Immature natural killer cell (primary cell): ENCODE measurements around the gene COX20. TPM values are rescaled to one million over a fixed set of nuclear protein-coding genes. Genes with fewer than 3 reads are reported as not detected.
"Not testable (repeated sequence)": the region's sequence is repeated elsewhere in the genome, so short reads cannot be mapped to it uniquely, and the experiment has no call there.

Experiments
- DNase-seq, 3 donors: peaks; one replicate each; pipeline ENCODE4 v3.0.0; 2022; ENCODE audit warnings: mixed read lengths in 1 of 3
- H3K27ac Mint-ChIP-seq, 6 donors: one replicate each; pipeline ENCODE4 v1.8.0; 2020; ENCODE audit warnings: mixed read lengths in 6 of 6, mild to moderate bottlenecking in 5 of 6, inconsistent platforms in 4 of 6, moderate library complexity in 3 of 6
- H3K27me3 Mint-ChIP-seq, 3 donors: one replicate each; pipeline ENCODE4 v1.8.0; 2020 to 2021; ENCODE audit warnings: low read depth in 3 of 3, mild to moderate bottlenecking in 3 of 3, mixed read lengths in 3 of 3, moderate library complexity in 3 of 3, inconsistent platforms in 1 of 3
- H3K36me3 Mint-ChIP-seq, 3 donors: one replicate each; pipeline ENCODE4 v1.8.0; 2020; ENCODE audit warnings: mixed read lengths in 3 of 3, inconsistent platforms in 2 of 3, mild to moderate bottlenecking in 2 of 3
- H3K4me1 Mint-ChIP-seq, 2 donors: one replicate each; pipeline ENCODE4 v1.8.0; 2020; ENCODE audit warnings: inconsistent platforms in 2 of 2, mild to moderate bottlenecking in 2 of 2, mixed read lengths in 2 of 2, moderate library complexity in 1 of 2
- H3K4me3 Mint-ChIP-seq, 5 donors: one replicate each; pipeline ENCODE4 v1.8.0; 2020; ENCODE audit warnings: mild to moderate bottlenecking in 5 of 5, mixed read lengths in 5 of 5, inconsistent platforms in 3 of 5, moderate library complexity in 3 of 5
- H3K9me3 Mint-ChIP-seq, 6 donors: one replicate each; pipeline ENCODE4 v1.8.0; 2020; ENCODE audit warnings: mild to moderate bottlenecking in 6 of 6, mixed read lengths in 6 of 6, inconsistent platforms in 4 of 6, moderate library complexity in 3 of 6
- polyA plus RNA-seq, 3 donors: library from polyadenylated mRNA; unstranded; fragments of 300-500 nt; fragmentation: Illumina TruSeq; gene quantifications; one replicate each; pipeline ENCODE4 v1.2.3, GENCODE V29; 2021

The COX20 gene, protein sequence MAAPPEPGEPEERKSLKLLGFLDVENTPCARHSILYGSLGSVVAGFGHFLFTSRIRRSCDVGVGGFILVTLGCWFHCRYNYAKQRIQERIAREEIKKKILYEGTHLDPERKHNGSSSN
- 10 to 100 TPM; 41.5 to 57.4 (median 43.8) TPM for polyA plus RNA-seq

GRCh38 chr1:244835276-244836134 lies at the start of gene COX20:
TSS of gene COX20 (plus strand) at chr1:244835658. CDS start at chr1:244835715, 57 bp downstream.
- H3K4me1 Mint-ChIP-seq: peaks cover 50 to 55% of the 10 kb centered on the region in 2 donors
- H3K36me3 Mint-ChIP-seq: peaks cover 3 to 13% (median 7%) of the 10 kb centered on the region in 3 donors
- H3K9me3 Mint-ChIP-seq: no peaks in the 10 kb centered on the region
- peak within 1 kb of the TSS; percentile 88 to 99 (median 95) for H3K4me3 Mint-ChIP-seq
- H3K27ac Mint-ChIP-seq: peak within 1 kb of the TSS; percentile 92 to 99 (median 97)
- peak; percentile 91 to 95 (median 94) for DNase-seq
- peaks cover 10 to 16% (median 12%) of the 10 kb centered on the region in 3 donors for H3K27me3 Mint-ChIP-seq

DNA sequence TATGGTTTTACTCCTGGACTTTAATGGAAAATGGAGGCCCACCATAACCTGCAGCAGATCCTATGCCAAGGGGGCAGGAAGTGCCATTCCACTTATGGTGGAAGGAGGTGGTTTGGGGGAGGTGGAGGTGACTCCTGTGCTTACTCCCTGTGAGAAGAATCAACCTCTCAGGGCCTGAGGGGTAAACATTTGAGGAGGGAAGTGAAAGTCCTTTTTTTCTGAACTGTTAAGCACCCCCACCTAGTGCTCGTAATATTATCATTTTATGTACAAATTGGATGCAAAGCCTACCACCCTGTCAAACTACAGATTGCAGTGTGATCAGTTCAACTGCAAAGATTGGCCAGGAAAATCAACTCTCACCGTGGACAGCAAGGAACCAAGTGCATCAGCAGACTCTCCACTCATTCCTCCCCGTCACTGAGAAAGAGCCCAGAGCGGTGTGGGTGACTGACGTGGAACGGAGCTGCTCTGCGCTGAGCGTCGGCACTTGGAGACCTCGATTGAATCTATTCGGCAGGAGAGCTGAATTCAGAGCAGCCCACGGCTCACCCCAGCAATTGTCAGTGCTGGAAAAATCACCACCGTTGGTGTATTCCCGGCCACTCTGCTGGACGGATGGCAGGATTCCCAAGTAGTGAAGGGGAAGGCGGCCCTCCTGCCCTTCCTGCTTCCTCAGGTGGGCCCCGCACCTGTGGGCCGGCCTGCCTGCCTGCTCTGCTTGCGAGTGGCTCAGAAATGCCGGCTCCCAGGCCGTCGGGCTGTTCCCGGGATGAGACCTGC lies 46.8 kb upstream of the COX20 start:
- H3K27ac Mint-ChIP-seq: no peak overlapping the region
- H3K9me3 Mint-ChIP-seq: no peaks in the 10 kb centered on the region
- no peak for DNase-seq
- no peaks in the 10 kb centered on the region for H3K36me3 Mint-ChIP-seq
- H3K4me1 Mint-ChIP-seq: no peaks in the 10 kb centered on the region
- no peaks in the 10 kb centered on the region for H3K27me3 Mint-ChIP-seq
- no peak overlapping the region for H3K4me3 Mint-ChIP-seq

DNA sequence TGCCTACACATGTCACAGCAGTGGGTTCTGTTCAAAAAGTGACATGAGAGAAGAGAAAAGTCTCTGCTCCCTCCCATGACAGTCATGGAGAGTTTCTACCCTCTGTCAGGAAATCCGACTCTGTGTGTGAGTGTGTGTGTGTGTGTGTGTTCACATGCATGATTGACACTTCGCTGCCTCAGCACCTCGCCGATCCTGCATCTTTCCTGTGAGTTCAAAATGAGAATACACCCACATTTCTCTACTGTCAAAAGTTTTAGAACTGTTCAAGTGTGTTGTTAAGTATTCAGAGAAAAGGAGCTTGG lies 46.2 kb upstream of the COX20 start:
- no peaks in the 10 kb centered on the region for H3K9me3 Mint-ChIP-seq
- no peak overlapping the region for H3K27ac Mint-ChIP-seq
- H3K27me3 Mint-ChIP-seq: no peaks in the 10 kb centered on the region
- no peak for DNase-seq
- H3K36me3 Mint-ChIP-seq: no peaks in the 10 kb centered on the region
- no peaks in the 10 kb centered on the region for H3K4me1 Mint-ChIP-seq
- no peak overlapping the region for H3K4me3 Mint-ChIP-seq

- Mint-ChIP-seq H3K4me3 (no peak overlapping the region), H3K4me1 (no peaks in the 10 kb centered on the region), H3K36me3 (no peaks in the 10 kb centered on the region), H3K27me3 (no peaks in the 10 kb centered on the region), H3K27ac (no peak overlapping the region), H3K9me3 (no peaks in the 10 kb centered on the region)
- DNase-seq: no peak
Observed at GRCh38 chr1:244789731-244790130, 45.7 kb upstream of the COX20 start.

- DNase-seq: no peak
- Mint-ChIP-seq H3K9me3 (no peaks in the 10 kb centered on the region), H3K36me3 (no peaks in the 10 kb centered on the region), H3K27me3 (peaks cover 0 to 1% (median 0%) of the 10 kb centered on the region in 3 donors), H3K4me1 (no peaks in the 10 kb centered on the region), H3K4me3 (no peak overlapping the region), H3K27ac (no peak overlapping the region)
Observed at GRCh38 chr1:244791061-244791460, 44.4 kb upstream of the COX20 start.

GRCh38 chr1:244792188-244792850 lies 43.1 kb upstream of the COX20 start:
- Mint-ChIP-seq H3K4me1 (no peaks in the 10 kb centered on the region), H3K36me3 (no peaks in the 10 kb centered on the region), H3K27ac (no peak overlapping the region), H3K9me3 (no peaks in the 10 kb centered on the region), H3K4me3 (no peak overlapping the region), H3K27me3 (peaks cover 0 to 2% (median 1%) of the 10 kb centered on the region in 3 donors)
- no peak for DNase-seq

- H3K27ac Mint-ChIP-seq: no peak overlapping the region
- H3K27me3 Mint-ChIP-seq: peaks cover 0 to 7% (median 1%) of the 10 kb centered on the region in 3 donors
- H3K9me3 Mint-ChIP-seq: no peaks in the 10 kb centered on the region
- no peak for DNase-seq
- H3K36me3 Mint-ChIP-seq: no peaks in the 10 kb centered on the region
- no peaks in the 10 kb centered on the region for H3K4me1 Mint-ChIP-seq
- H3K4me3 Mint-ChIP-seq: no peak overlapping the region
Observed at GRCh38 chr1:244794071-244794470, 41.4 kb upstream of the COX20 start.

GRCh38 chr1:244794516-244794915 lies 40.9 kb upstream of the COX20 start:
- H3K36me3 Mint-ChIP-seq, H3K27ac Mint-ChIP-seq, H3K9me3 Mint-ChIP-seq, DNase-seq, H3K4me1 Mint-ChIP-seq, H3K27me3 Mint-ChIP-seq, H3K4me3 Mint-ChIP-seq: not testable (repeated sequence)

DNA sequence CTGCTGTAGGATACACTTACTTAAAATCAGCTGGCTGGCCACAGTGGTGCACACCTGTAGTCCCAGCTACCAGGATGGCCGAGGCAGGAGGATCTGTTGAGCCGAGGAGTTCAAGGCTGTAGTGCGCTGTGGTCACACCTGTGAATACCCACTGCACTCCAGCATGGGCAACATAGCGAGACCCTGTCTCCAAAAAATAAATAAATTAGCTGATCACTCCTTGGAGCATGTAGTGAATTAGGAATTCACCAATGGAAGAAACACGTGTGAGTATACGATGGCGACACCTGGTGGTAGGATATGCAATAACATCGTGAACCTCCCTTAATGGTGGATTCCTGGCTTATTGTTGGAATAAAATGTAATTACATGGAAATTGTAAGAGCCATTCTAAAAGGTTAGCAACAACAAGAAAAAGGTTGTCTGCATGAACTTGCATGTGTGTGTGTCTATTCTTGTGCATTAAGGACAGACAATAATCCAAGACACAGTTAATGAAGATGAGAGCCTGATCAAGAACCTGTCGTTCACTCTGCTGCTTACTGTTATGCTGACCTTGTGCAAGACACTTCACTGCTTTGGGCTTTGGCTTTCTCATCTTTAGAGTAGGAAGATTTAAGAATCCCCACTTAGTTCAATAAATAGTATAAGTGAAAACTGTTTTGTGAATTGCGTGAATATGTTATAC lies 38.6 kb upstream of the COX20 start:
- peak; percentile 46 to 54 (median 48) for DNase-seq
- Mint-ChIP-seq H3K9me3 (no peaks in the 10 kb centered on the region), H3K4me3 (no peak overlapping the region), H3K4me1 (peaks cover 3 to 5% of the 10 kb centered on the region in 2 donors), H3K36me3 (no peaks in the 10 kb centered on the region), H3K27ac (no peak overlapping the region), H3K27me3 (peaks cover 0 to 10% (median 4%) of the 10 kb centered on the region in 3 donors)

GRCh38 chr1:244800821-244801220 lies 34.6 kb upstream of the COX20 start:
- no peaks in the 10 kb centered on the region for H3K36me3 Mint-ChIP-seq
- no peak overlapping the region for H3K27ac Mint-ChIP-seq
- no peak for DNase-seq
- peaks cover 3 to 5% of the 10 kb centered on the region in 2 donors for H3K4me1 Mint-ChIP-seq
- H3K27me3 Mint-ChIP-seq: peaks cover 0 to 15% (median 5%) of the 10 kb centered on the region in 3 donors
- peaks cover 0 to 1% (median 0%) of the 10 kb centered on the region in 6 donors for H3K9me3 Mint-ChIP-seq
- H3K4me3 Mint-ChIP-seq: no peak overlapping the region

DNA sequence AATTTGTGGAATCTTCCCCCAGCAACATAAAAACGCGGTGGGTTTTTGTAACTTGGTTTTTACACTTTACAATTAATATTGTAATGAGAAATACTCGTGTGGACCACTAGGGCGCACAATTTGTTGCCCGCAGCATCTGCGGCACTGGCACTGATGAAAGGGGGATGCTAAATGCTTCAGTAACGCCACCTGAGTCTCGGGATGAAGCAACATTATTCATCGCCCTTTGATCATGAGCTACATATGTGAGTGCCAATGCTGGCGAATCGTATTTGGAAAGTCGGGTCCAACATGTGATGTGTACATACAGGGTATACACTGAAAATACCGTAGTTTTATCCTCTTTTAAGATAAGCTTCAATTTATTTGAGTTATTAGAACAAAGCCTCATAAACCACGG lies 34.2 kb upstream of the COX20 start:
- DNase-seq: peak; percentile 12 to 36 (median 28)
- H3K36me3 Mint-ChIP-seq: no peaks in the 10 kb centered on the region
- H3K4me3 Mint-ChIP-seq: peak overlapping the region in 1 of 5 donors; percentile 61
- peaks cover 3 to 5% of the 10 kb centered on the region in 2 donors for H3K4me1 Mint-ChIP-seq
- peaks cover 0 to 16% (median 4%) of the 10 kb centered on the region in 3 donors for H3K27me3 Mint-ChIP-seq
- H3K9me3 Mint-ChIP-seq: peaks cover 0 to 1% (median 0%) of the 10 kb centered on the region in 6 donors
- no peak overlapping the region for H3K27ac Mint-ChIP-seq

- Mint-ChIP-seq H3K4me3 (no peak overlapping the region), H3K4me1 (peaks cover 3 to 5% of the 10 kb centered on the region in 2 donors), H3K27me3 (peaks cover 0 to 15% (median 4%) of the 10 kb centered on the region in 3 donors), H3K36me3 (no peaks in the 10 kb centered on the region), H3K27ac (no peak overlapping the region), H3K9me3 (peaks cover 0 to 1% (median 0%) of the 10 kb centered on the region in 6 donors)
- DNase-seq: no peak
Observed at GRCh38 chr1:244802041-244802440, 33.4 kb upstream of the COX20 start.

DNA sequence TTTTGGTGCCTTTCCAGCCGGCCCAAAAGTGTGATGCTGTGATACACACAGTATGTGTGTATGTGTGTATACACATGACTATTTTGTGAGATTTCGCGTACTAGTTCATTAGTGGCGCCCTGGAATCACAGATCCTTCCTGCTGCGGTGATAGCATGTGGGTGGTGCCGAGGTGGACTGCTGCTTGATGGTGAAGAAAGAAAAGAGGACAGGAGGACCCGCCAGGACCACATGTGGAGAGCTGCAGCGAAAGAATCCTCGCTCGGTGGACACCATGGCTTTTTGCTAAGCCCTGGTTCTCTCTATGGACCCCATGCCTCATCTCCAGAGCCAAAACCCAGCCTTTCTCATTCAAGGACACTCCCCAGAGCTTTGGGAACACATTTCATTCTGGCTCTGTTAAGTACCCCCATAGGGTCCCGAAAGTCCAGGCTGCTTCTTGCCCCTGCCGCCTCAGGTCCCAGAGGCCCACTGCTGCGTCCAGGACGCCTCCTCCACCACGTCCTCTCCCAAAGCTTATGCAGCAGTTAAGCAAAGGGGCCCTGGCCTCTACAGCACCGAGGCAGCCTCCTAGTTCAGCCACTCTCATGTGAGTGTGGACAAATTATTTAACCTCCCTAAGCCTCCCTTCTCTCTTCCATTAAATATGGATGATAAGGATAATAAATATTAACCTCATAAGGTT lies 32.8 kb upstream of the COX20 start:
- Mint-ChIP-seq H3K4me1 (peaks cover 3 to 5% of the 10 kb centered on the region in 2 donors), H3K27ac (no peak overlapping the region), H3K27me3 (peaks cover 0 to 15% (median 4%) of the 10 kb centered on the region in 3 donors), H3K4me3 (no peak overlapping the region), H3K9me3 (peaks cover 0 to 1% (median 0%) of the 10 kb centered on the region in 6 donors), H3K36me3 (no peaks in the 10 kb centered on the region)
- DNase-seq: no peak
